ENCODE data around the gene UCK2. TPM values are rescaled to one million over a fixed set of nuclear protein-coding genes. Genes with fewer than 3 reads are reported as not detected.

Gene UCK2
- total RNA-seq, 1 experiment from 2014 or later, result 91.2 TPM

DNA sequence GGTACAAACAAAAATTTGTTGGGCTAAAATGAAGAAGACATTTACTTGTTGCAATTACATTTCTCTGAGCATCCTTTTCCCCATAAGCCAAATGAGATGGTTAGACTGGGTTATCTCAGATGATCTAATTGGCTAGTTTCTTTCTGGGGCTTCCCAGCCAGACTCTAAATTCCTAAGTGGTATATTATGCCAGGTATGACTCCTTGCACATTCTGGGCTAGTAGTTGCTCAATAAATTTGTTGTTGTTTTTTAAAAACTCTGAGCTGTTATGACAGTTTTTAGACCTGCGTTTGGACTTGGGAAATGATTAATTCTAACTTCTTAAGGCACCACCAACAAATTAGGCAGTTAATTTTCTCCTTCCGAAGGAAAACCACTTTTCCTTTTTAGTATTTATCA is 66.1 kb downstream of the UCK2 start:
- Histone ChIP-seq H3K27me3 (ENCODE audit: control insufficient read depth, insufficient read depth, low read length) (no peaks in the 10 kb centered on the region), H3K9me3 (ENCODE audit: control insufficient read depth, insufficient read depth, low read depth, low read length) (no peaks in the 10 kb centered on the region), H3K27ac (ENCODE audit: low read length) (no peak overlapping the region), H3K4me1 (ENCODE audit: control insufficient read depth, insufficient read depth, low read length) (no peaks in the 10 kb centered on the region), H3K36me3 (ENCODE audit: control insufficient read depth, insufficient read depth, low read length) (peaks cover 13% of the 10 kb centered on the region), H3K4me3 (ENCODE audit: low read depth in 2 of 2, low read length in 2 of 2) (no peak overlapping the region)
- ChIA-PET POLR2A (no interaction called here), CTCF (no interaction called here)
- BruUV-seq (replicated peaks), result no TSS peak
- DNase-seq (ENCODE audit: low read depth, low spot score) (no peak), ATAC-seq (no peak)
- in situ Hi-C loops (cut with HindIII; ENCODE audit: low pct_unique_long_range_greater_than_20kb, low sequenced_read_pairs) (no loop called here), intact Hi-C loops (cut with micrococcal nuclease; ENCODE audit: unreplicated experiment) (no loop called here)
- TF ChIP-seq TCF7L2 (IDR thresholded peaks at IDR 0.05; ENCODE audit: low read depth, low read length) (no peak), POLR2AphosphoS5 (IDR thresholded peaks at IDR 0.05; ENCODE audit: low read depth, low read length) (no peak)
- TF ChIP-seq, protein P1, sequence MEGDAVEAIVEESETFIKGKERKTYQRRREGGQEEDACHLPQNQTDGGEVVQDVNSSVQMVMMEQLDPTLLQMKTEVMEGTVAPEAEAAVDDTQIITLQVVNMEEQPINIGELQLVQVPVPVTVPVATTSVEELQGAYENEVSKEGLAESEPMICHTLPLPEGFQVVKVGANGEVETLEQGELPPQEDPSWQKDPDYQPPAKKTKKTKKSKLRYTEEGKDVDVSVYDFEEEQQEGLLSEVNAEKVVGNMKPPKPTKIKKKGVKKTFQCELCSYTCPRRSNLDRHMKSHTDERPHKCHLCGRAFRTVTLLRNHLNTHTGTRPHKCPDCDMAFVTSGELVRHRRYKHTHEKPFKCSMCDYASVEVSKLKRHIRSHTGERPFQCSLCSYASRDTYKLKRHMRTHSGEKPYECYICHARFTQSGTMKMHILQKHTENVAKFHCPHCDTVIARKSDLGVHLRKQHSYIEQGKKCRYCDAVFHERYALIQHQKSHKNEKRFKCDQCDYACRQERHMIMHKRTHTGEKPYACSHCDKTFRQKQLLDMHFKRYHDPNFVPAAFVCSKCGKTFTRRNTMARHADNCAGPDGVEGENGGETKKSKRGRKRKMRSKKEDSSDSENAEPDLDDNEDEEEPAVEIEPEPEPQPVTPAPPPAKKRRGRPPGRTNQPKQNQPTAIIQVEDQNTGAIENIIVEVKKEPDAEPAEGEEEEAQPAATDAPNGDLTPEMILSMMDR (IDR thresholded peaks at IDR 0.05), result no peak
- TF ChIP-seq, protein P2, sequence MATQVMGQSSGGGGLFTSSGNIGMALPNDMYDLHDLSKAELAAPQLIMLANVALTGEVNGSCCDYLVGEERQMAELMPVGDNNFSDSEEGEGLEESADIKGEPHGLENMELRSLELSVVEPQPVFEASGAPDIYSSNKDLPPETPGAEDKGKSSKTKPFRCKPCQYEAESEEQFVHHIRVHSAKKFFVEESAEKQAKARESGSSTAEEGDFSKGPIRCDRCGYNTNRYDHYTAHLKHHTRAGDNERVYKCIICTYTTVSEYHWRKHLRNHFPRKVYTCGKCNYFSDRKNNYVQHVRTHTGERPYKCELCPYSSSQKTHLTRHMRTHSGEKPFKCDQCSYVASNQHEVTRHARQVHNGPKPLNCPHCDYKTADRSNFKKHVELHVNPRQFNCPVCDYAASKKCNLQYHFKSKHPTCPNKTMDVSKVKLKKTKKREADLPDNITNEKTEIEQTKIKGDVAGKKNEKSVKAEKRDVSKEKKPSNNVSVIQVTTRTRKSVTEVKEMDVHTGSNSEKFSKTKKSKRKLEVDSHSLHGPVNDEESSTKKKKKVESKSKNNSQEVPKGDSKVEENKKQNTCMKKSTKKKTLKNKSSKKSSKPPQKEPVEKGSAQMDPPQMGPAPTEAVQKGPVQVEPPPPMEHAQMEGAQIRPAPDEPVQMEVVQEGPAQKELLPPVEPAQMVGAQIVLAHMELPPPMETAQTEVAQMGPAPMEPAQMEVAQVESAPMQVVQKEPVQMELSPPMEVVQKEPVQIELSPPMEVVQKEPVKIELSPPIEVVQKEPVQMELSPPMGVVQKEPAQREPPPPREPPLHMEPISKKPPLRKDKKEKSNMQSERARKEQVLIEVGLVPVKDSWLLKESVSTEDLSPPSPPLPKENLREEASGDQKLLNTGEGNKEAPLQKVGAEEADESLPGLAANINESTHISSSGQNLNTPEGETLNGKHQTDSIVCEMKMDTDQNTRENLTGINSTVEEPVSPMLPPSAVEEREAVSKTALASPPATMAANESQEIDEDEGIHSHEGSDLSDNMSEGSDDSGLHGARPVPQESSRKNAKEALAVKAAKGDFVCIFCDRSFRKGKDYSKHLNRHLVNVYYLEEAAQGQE (IDR thresholded peaks at IDR 0.05; ENCODE audit: insufficient read depth in 1 of 2, low read depth in 2 of 2, low read length in 1 of 2), result no peak

DNA sequence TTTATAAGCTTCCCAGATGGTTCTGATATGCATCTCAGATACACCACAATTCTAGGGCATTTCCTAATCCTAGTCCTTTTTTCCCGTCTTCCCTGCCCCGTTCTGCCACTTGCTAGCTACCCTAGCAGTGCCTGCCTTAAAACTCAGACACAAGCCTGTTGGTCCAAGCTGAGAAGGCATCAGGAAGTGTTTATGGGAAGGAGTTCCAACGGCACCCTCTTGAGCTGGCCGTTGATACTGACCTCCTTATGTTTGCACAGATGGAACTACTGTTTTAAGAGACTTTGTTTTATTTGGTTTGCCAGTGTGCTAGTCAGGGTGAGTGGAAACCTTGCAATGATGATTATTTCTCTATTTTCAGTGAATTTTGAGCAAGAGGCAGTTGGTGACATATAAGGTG is 67.2 kb downstream of the UCK2 start:
- Histone ChIP-seq H3K36me3 (ENCODE audit: control insufficient read depth, insufficient read depth, low read length) (peaks cover 13% of the 10 kb centered on the region), H3K4me3 (ENCODE audit: low read depth in 2 of 2, low read length in 2 of 2) (no peak overlapping the region), H3K27me3 (ENCODE audit: control insufficient read depth, insufficient read depth, low read length) (no peaks in the 10 kb centered on the region), H3K27ac (ENCODE audit: low read length) (no peak overlapping the region), H3K4me1 (ENCODE audit: control insufficient read depth, insufficient read depth, low read length) (no peaks in the 10 kb centered on the region), H3K9me3 (ENCODE audit: control insufficient read depth, insufficient read depth, low read depth, low read length) (no peaks in the 10 kb centered on the region)
- POLR2A ChIA-PET, result no interaction called here
- no TSS peak for BruUV-seq (replicated peaks)
- intact Hi-C loops (cut with micrococcal nuclease; ENCODE audit: unreplicated experiment) (no loop called here), in situ Hi-C loops (cut with HindIII; ENCODE audit: low pct_unique_long_range_greater_than_20kb, low sequenced_read_pairs) (no loop called here)
- CTCF ChIA-PET, result no interaction called here
- DNase-seq (ENCODE audit: low read depth, low spot score), result no peak
- ATAC-seq, result no peak
- TF ChIP-seq, protein P1 (IDR thresholded peaks at IDR 0.05), result no peak
- TF ChIP-seq SIN3A (IDR thresholded peaks at IDR 0.05; ENCODE audit: borderline replicate concordance, insufficient read depth, low read depth, low read length) (no peak), POLR2AphosphoS5 (IDR thresholded peaks at IDR 0.05; ENCODE audit: low read depth, low read length) (no peak), TCF7L2 (IDR thresholded peaks at IDR 0.05; ENCODE audit: low read depth, low read length) (no peak)
- TF ChIP-seq, protein P2 (IDR thresholded peaks at IDR 0.05; ENCODE audit: insufficient read depth in 1 of 2, low read depth in 2 of 2, low read length in 1 of 2), result no peak
